Glomerular visceral epithelial cell (primary cell): ENCODE data around the gene KPNB1.

Experiments
- DNase-seq: peaks from one replicate; pipeline ENCODE4 v3.0.0-alpha.2; 2016; ENCODE audit errors: extremely low spot score

Gene KPNB1

GRCh38 chr17:47649153-47649971, at the start of gene KPNB1:
TSS of gene KPNB1 (plus strand) at chr17:47649919. CDS start at chr17:47650245, 326 bp downstream.
- peak; percentile 100 for DNase-seq

- no peak for DNase-seq
Measured at GRCh38 chr17:47603830-47604597, 45.7 kb upstream of the KPNB1 start.

- peak; percentile 26 for DNase-seq
Measured at GRCh38 chr17:47604598-47604927, 45.2 kb upstream of the KPNB1 start.

- DNase-seq = no peak
Measured at GRCh38 chr17:47605011-47605410, 44.7 kb upstream of the KPNB1 start.

GRCh38 chr17:47607481-47607880, 42.2 kb upstream of the KPNB1 start:
- DNase-seq = no peak

- no peak for DNase-seq
Measured at GRCh38 chr17:47611372-47612350, 38.1 kb upstream of the KPNB1 start.

- peak; percentile 66 for DNase-seq
Measured at GRCh38 chr17:47615766-47616424, 33.8 kb upstream of the KPNB1 start.

- no peak for DNase-seq
Measured at GRCh38 chr17:47618410-47618809, 31.3 kb upstream of the KPNB1 start.

GRCh38 chr17:47620503-47621245, 29.0 kb upstream of the KPNB1 start:
- no peak for DNase-seq

GRCh38 chr17:47621293-47622179, 28.2 kb upstream of the KPNB1 start:
- peak; percentile 90 for DNase-seq

GRCh38 chr17:47622180-47622549, 27.6 kb upstream of the KPNB1 start:
- no peak for DNase-seq

GRCh38 chr17:47624727-47625068, 25.0 kb upstream of the KPNB1 start:
- no peak for DNase-seq

GRCh38 chr17:47628014-47628566, 21.6 kb upstream of the KPNB1 start:
- DNase-seq = no peak

- no peak for DNase-seq
Measured at GRCh38 chr17:47629826-47630225, 19.9 kb upstream of the KPNB1 start.

GRCh38 chr17:47630614-47631013, 19.1 kb upstream of the KPNB1 start:
- no peak for DNase-seq

- no peak for DNase-seq
Measured at GRCh38 chr17:47632991-47633390, 16.7 kb upstream of the KPNB1 start.

GRCh38 chr17:47633996-47634395, 15.7 kb upstream of the KPNB1 start:
- no peak for DNase-seq

GRCh38 chr17:47634870-47635269, 14.8 kb upstream of the KPNB1 start:
- DNase-seq = no peak

- DNase-seq = no peak
Measured at GRCh38 chr17:47635734-47636133, 14.0 kb upstream of the KPNB1 start.
